ENCODE data around the gene CXCL17.
"Not testable (repeated sequence)": the region's sequence is repeated elsewhere in the genome, so short reads cannot be mapped to it uniquely, and the experiment has no call there.

CXCL17 gene

GRCh38 chr19:42466521-42467182 is 23.9 kb upstream of the CXCL17 start:
- DNase-seq (ENCODE audit: low read depth in 2 of 2): no peak

- no peak for DNase-seq (ENCODE audit: low read depth in 2 of 2)
These were observed 23.1 kb upstream of the CXCL17 start for GRCh38 chr19:42465827-42466280.

GRCh38 chr19:42461700-42462324 is 19.1 kb upstream of the CXCL17 start:
- DNase-seq (ENCODE audit: low read depth in 2 of 2): no peak

- DNase-seq (ENCODE audit: low read depth in 2 of 2): not testable (repeated sequence)
These were observed 18.5 kb upstream of the CXCL17 start for GRCh38 chr19:42461231-42461630.

GRCh38 chr19:42459926-42460325 is 17.2 kb upstream of the CXCL17 start:
- no peak for DNase-seq (ENCODE audit: low read depth in 2 of 2)

- DNase-seq (ENCODE audit: low read depth in 2 of 2): no peak
These were observed 12.9 kb upstream of the CXCL17 start for GRCh38 chr19:42455621-42456081.

GRCh38 chr19:42455086-42455485 is 12.3 kb upstream of the CXCL17 start:
- DNase-seq (ENCODE audit: low read depth in 2 of 2): no peak

- DNase-seq (ENCODE audit: low read depth in 2 of 2): no peak
These were observed 9.8 kb upstream of the CXCL17 start for GRCh38 chr19:42452590-42452989.

GRCh38 chr19:42450314-42450934 is 7.7 kb upstream of the CXCL17 start:
- DNase-seq (ENCODE audit: low read depth in 2 of 2): peak; percentile 39 to 63

- not testable (repeated sequence) for DNase-seq (ENCODE audit: low read depth in 2 of 2)
These were observed 5.6 kb upstream of the CXCL17 start for GRCh38 chr19:42448306-42448705.

- DNase-seq (ENCODE audit: low read depth in 2 of 2): no peak
These were observed 3.2 kb upstream of the CXCL17 start for GRCh38 chr19:42445948-42446347.

- no peak for DNase-seq (ENCODE audit: low read depth in 2 of 2)
These were observed 1.2 kb upstream of the CXCL17 start for GRCh38 chr19:42443944-42444398.

GRCh38 chr19:42441049-42441445 is 1.7 kb downstream of the CXCL17 start:
- DNase-seq (ENCODE audit: low read depth in 2 of 2): no peak

- DNase-seq (ENCODE audit: low read depth in 2 of 2): peak; percentile 51 to 56
These were observed 2.2 kb downstream of the CXCL17 start for GRCh38 chr19:42440357-42441048.

- no peak for DNase-seq (ENCODE audit: low read depth in 2 of 2)
These were observed 6.7 kb downstream of the CXCL17 start for GRCh38 chr19:42436006-42436405.

GRCh38 chr19:42435316-42435715 is 7.4 kb downstream of the CXCL17 start:
- no peak for DNase-seq (ENCODE audit: low read depth in 2 of 2)

GRCh38 chr19:42433503-42434260 is 9.1 kb downstream of the CXCL17 start:
- DNase-seq (ENCODE audit: low read depth in 2 of 2): peak; percentile 25 to 33

GRCh38 chr19:42431486-42431885 is 11.3 kb downstream of the CXCL17 start:
- DNase-seq (ENCODE audit: low read depth in 2 of 2): no peak

GRCh38 chr19:42428676-42429075 is 14.1 kb downstream of the CXCL17 start:
- DNase-seq (ENCODE audit: low read depth in 2 of 2): no peak

- no peak for DNase-seq (ENCODE audit: low read depth in 2 of 2)
These were observed 15.4 kb downstream of the CXCL17 start, which contains the start of gene LIPE for GRCh38 chr19:42427313-42427712. TSS of gene LIPE (minus strand) at chr19:42427388. CDS start at chr19:42427149, 239 bp downstream.

- no peak for DNase-seq (ENCODE audit: low read depth in 2 of 2)
These were observed 16.1 kb downstream of the CXCL17 start for GRCh38 chr19:42426643-42427042.
